HepG2 (cell line): ENCODE results near the gene VDR. TPM values are rescaled to one million over a fixed set of nuclear protein-coding genes. Genes with fewer than 3 reads are reported as not detected.

Experiments used
- ATAC-seq: fragments of 200-7000 bp; cut with Tn5 transposase; 3 replicates; pipeline ENCODE4 v1.9.1; 2020; ENCODE audit warnings: mild to moderate bottlenecking, moderate library complexity
- BruUV-seq: library from RNA; stranded (reverse); fragments of 400-500 nt; replicated peaks from 2 replicates; lab custom pipeline; 2021; lab: Mats Ljungman, UMichigan
- CTCF ChIA-PET: fragments of 300-600 bp; formaldehyde crosslinking; extraction: SDS; loops from one replicate; lab custom pipeline; 2021; ENCODE audit warnings: low total read pairs, inconsistent platforms, low intra/inter-chr PET ratio; lab: Yijun Ruan, JAX
- POLR2A ChIA-PET: fragments of 350-600 bp; sonication (Branson Sonifier 250); formaldehyde crosslinking; loops from one replicate; lab custom pipeline; 2020; ENCODE audit warnings: antibody characterized with exemption, inconsistent platforms; lab: Yijun Ruan, JAX
- DNase-seq: peaks from one replicate; pipeline ENCODE4 v3.0.0-alpha.2; 2015; ENCODE audit warnings: low spot score
- FAIRE-seq: peaks from 3 replicates; lab custom pipeline; 2011; peaks lifted over from hg19 to GRCh38; lab: Jason Lieb, UNC
- H2AFZ ChIP-seq: one replicate; pipeline ENCODE4 v1.6.1; 2011; ENCODE audit warnings: low read length, inconsistent platforms
- H3K27ac ChIP-seq: fragments of 300-600 bp; 3 replicates; pipeline ENCODE4 v1.8.0; 2011; ENCODE audit warnings: mixed run types, mild to moderate bottlenecking, mixed read lengths, low read length, inconsistent platforms; ENCODE audit not compliant: insufficient read depth; ENCODE audit errors: extremely low read length
- H3K27me3 ChIP-seq, 2 experiments: fragments of 200-600 bp in 1 of 2; 2 replicates in 1 of 2; 3 replicates in 1 of 2; pipeline versions ENCODE4 v1.6.0 to v1.8.0; 2011; ENCODE audit warnings: low read length in 2 of 2, mild to moderate bottlenecking in 2 of 2, moderate library complexity in 2 of 2, inconsistent platforms in 1 of 2; ENCODE audit not compliant: insufficient read depth in 2 of 2, control insufficient read depth in 1 of 2
- H3K36me3 ChIP-seq, 2 experiments: fragments of 200-600 bp in 1 of 2; replicated peaks in 1 of 2; 2 replicates in 1 of 2; 3 replicates in 1 of 2; pipeline versions ENCODE4 v1.5.1 to v1.8.0; 2011; ENCODE audit warnings: low read length in 2 of 2, inconsistent platforms in 1 of 2; ENCODE audit not compliant: insufficient read depth in 2 of 2, control insufficient read depth in 1 of 2
- H3K4me1 ChIP-seq: 2 replicates; pipeline ENCODE4 v1.5.1; 2012; ENCODE audit warnings: low read length, inconsistent platforms; ENCODE audit not compliant: insufficient read depth
- H3K4me2 ChIP-seq: 2 replicates; pipeline ENCODE4 v1.6.0; 2011; ENCODE audit warnings: low read depth, low read length, inconsistent platforms
- H3K4me3 ChIP-seq, 3 experiments: fragments of 200-600 bp in 1 of 3; sonication (generic), shearing (Covaris generic) in 1 of 3; replicated peaks in 1 of 3; 2 replicates each; pipeline ENCODE4 v1.5.1; 2011 to 2016; ENCODE audit warnings: low read length in 3 of 3, inconsistent platforms in 2 of 3, low read depth in 2 of 3, mild to moderate bottlenecking in 2 of 3, control low read depth in 1 of 3, mixed read lengths in 1 of 3; ENCODE audit not compliant: insufficient read depth in 1 of 3
- H3K79me2 ChIP-seq: one replicate; pipeline ENCODE4 v1.6.1; 2011; ENCODE audit warnings: low read length, inconsistent platforms; ENCODE audit not compliant: insufficient read depth
- H3K9ac ChIP-seq: 2 replicates; pipeline ENCODE4 v1.6.0; 2011; ENCODE audit warnings: mild to moderate bottlenecking, low read depth, low read length, inconsistent platforms; ENCODE audit not compliant: insufficient read depth
- H3K9me3 ChIP-seq: 2 replicates; pipeline ENCODE4 v1.5.1; 2012; ENCODE audit warnings: mild to moderate bottlenecking, low read length
- H4K20me1 ChIP-seq: 2 replicates; pipeline ENCODE4 v1.6.0; 2011; ENCODE audit warnings: inconsistent platforms, mild to moderate bottlenecking, low read length, moderate library complexity; ENCODE audit not compliant: insufficient read depth
- ARID2 ChIP-seq: sonication (generic); formaldehyde crosslinking; IDR thresholded peaks from 2 replicates; pipeline ENCODE4 v1.8.1; 2022; ENCODE audit warnings: mild to moderate bottlenecking, missing genetic modification reagents, borderline replicate concordance
- CBFB ChIP-seq: sonication (generic); formaldehyde crosslinking; IDR thresholded peaks from 2 replicates; pipeline ENCODE4 v1.4.0; 2020; ENCODE audit warnings: missing genetic modification reagents
- GTF2F1 ChIP-seq: fragments of 150-350 bp; IDR thresholded peaks from 2 replicates; pipeline ENCODE4 v1.6.1; 2014; ENCODE audit warnings: low read length
- GTF3A ChIP-seq: sonication (generic); formaldehyde crosslinking; conservative IDR thresholded peaks from 2 replicates; pipeline ENCODE4 v1.4.0; 2020; ENCODE audit warnings: mild to moderate bottlenecking, missing genetic modification reagents
- HIC2 ChIP-seq: sonication (generic); formaldehyde crosslinking; IDR thresholded peaks from 2 replicates; pipeline ENCODE4 v1.9.0; 2022; ENCODE audit warnings: low read depth, missing genetic modification reagents
- HOXA9 ChIP-seq: sonication (generic); formaldehyde crosslinking; IDR thresholded peaks from 2 replicates; pipeline ENCODE4 v1.8.1; 2022; ENCODE audit warnings: missing genetic modification reagents, mild to moderate bottlenecking, moderate library complexity, borderline replicate concordance
- HOXD1 ChIP-seq: sonication (generic); formaldehyde crosslinking; IDR thresholded peaks from 2 replicates; pipeline ENCODE4 v1.5.0; 2020; ENCODE audit warnings: missing genetic modification reagents
- NCOA5 ChIP-seq: sonication (generic); formaldehyde crosslinking; IDR thresholded peaks from 2 replicates; pipeline ENCODE4 v1.4.0; 2020; ENCODE audit warnings: missing genetic modification reagents
- PRDM4 ChIP-seq: sonication (generic); formaldehyde crosslinking; IDR thresholded peaks from 2 replicates; pipeline ENCODE4 v1.9.0; 2021; ENCODE audit warnings: missing genetic modification reagents, borderline replicate concordance
- REXO4 ChIP-seq: sonication (generic); formaldehyde crosslinking; IDR thresholded peaks from 2 replicates; pipeline ENCODE4 v1.8.0; 2022; ENCODE audit warnings: missing genetic modification reagents, mild to moderate bottlenecking, borderline replicate concordance
- RXRA ChIP-seq: sonication (generic); formaldehyde crosslinking; IDR thresholded peaks from 2 replicates; pipeline ENCODE4 v1.5.1; 2020; ENCODE audit warnings: missing genetic modification reagents
- SATB2 ChIP-seq: sonication (generic); formaldehyde crosslinking; IDR thresholded peaks from 2 replicates; pipeline ENCODE4 v1.5.0; 2020; ENCODE audit warnings: missing genetic modification reagents
- SKI ChIP-seq: fragments of 450-650 bp; IDR thresholded peaks from one replicate; pipeline ENCODE4 v1.6.1; 2018; ENCODE audit warnings: mild to moderate bottlenecking; ENCODE audit not compliant: partially characterized antibody
- SMARCC2 ChIP-seq: fragments of 450-650 bp; IDR thresholded peaks from 2 replicates; pipeline ENCODE4 v1.6.1; 2017; ENCODE audit warnings: antibody characterized with exemption, mild to moderate bottlenecking
- SP2 ChIP-seq: sonication (generic); formaldehyde crosslinking; IDR thresholded peaks from 2 replicates; pipeline ENCODE4 v1.5.1; 2020; ENCODE audit warnings: mild to moderate bottlenecking, missing genetic modification reagents
- ZNF225 ChIP-seq: sonication (generic); formaldehyde crosslinking; IDR thresholded peaks from 2 replicates; pipeline ENCODE4 v1.4.0; 2020; ENCODE audit warnings: mild to moderate bottlenecking, missing genetic modification reagents
- ZNF33A ChIP-seq: sonication (generic); formaldehyde crosslinking; IDR thresholded peaks from 2 replicates; pipeline ENCODE4 v1.5.1; 2020; ENCODE audit warnings: missing genetic modification reagents, mild to moderate bottlenecking, moderate library complexity, borderline replicate concordance
- ZNF788 ChIP-seq: sonication (generic); formaldehyde crosslinking; IDR thresholded peaks from 2 replicates; pipeline ENCODE4 v1.5.0; 2020; ENCODE audit warnings: mild to moderate bottlenecking, missing genetic modification reagents, borderline replicate concordance
- WGBS: methylation state at CpG from one replicate; pipeline ENCODE4 v1.1.6; 2017; ENCODE audit warnings: low lambda C conversion rate; 5-methylcytosine and 5-hydroxymethylcytosine counted together
- in situ Hi-C: cut with HindIII; loops from 2 replicates; pipeline ENCODE4 v1.10.0; 2017; ENCODE audit warnings: low pct_unique_long_range_greater_than_20kb; ENCODE audit not compliant: extremely low pct_ligation_motif_present
- intact Hi-C: fragments of 100-400 bp; cut with micrococcal nuclease; formaldehyde crosslinking; loops from one replicate; pipeline ENCODE4 v1.10.0; 2022; ENCODE audit not compliant: unreplicated experiment
- polyA plus RNA-seq, 8 experiments: library from polyadenylated mRNA; depleted of rRNA in 3 of 8; stranded (reverse) in 7 of 8; unstranded in 1 of 8; fragments of >200 nt; fragmentation: Illumina TruSeq in 4 of 8; extraction: Trizol in 4 of 8; gene quantifications; 2 replicates each; pipeline versions ENCODE4 v1.2.1 to v1.2.3, GENCODE V29; 2011 to 2016; ENCODE audit warnings: low read depth in 4 of 8, missing spikeins in 1 of 8, mixed read lengths in 1 of 8; ENCODE audit not compliant: insufficient read depth in 1 of 8
- total RNA-seq, 5 experiments: library from RNA; depleted of rRNA; stranded (reverse); fragments of >200 nt; fragmentation: Illumina TruSeq; extraction: Trizol; gene quantifications; 2 replicates each; pipeline ENCODE4 v1.2.3, GENCODE V29; 2016; ENCODE audit warnings: low read depth in 1 of 5

VDR gene
- total and polyA plus RNA-seq, 2 of the 13 experiments (the other 11 are each of a cell fraction or from before 2014, with no cell fraction given): 0.08 to 0.33 TPM

GRCh38 chr12:47845081-47845480, 59.7 kb downstream of the VDR start:
- no TSS peak for BruUV-seq
- in situ Hi-C loops: no loop called here
- TF ChIP-seq ARID2 (CRISPR knock-in tag): no peak
- no peak for TF ChIP-seq ZNF33A (CRISPR knock-in tag)
- no peak for TF ChIP-seq SATB2 (CRISPR knock-in tag)
- TF ChIP-seq ZNF788 (CRISPR knock-in tag): no peak
- no peak for TF ChIP-seq GTF3A (CRISPR knock-in tag)
- TF ChIP-seq SMARCC2: no peak
- no peak for TF ChIP-seq HOXA9 (CRISPR knock-in tag)
- TF ChIP-seq HOXD1 (CRISPR knock-in tag): no peak
- TF ChIP-seq HIC2 (CRISPR knock-in tag): no peak
- no peak for TF ChIP-seq ZNF225
- TF ChIP-seq PRDM4: no peak
- TF ChIP-seq RXRA (CRISPR knock-in tag): no peak
- no peak for TF ChIP-seq CBFB (CRISPR knock-in tag)
- no peak for TF ChIP-seq SP2 (CRISPR knock-in tag)
- no peak for TF ChIP-seq SKI
- TF ChIP-seq NCOA5 (CRISPR knock-in tag): no peak
- TF ChIP-seq REXO4: no peak
- TF ChIP-seq GTF2F1: no peak
- Histone ChIP-seq H3K4me1 (peaks cover under 1% of the 10 kb centered on the region), H3K9ac (no peak overlapping the region), H4K20me1 (no peaks in the 10 kb centered on the region), H3K27me3 (no peaks in the 10 kb centered on the region), H2AFZ (no peak overlapping the region), H3K4me2 (no peak overlapping the region), H3K27ac (no peak overlapping the region), H3K4me3 (no peak overlapping the region), H3K9me3 (no peaks in the 10 kb centered on the region), H3K79me2 (no peaks in the 10 kb centered on the region), H3K36me3 (no peaks in the 10 kb centered on the region)
- FAIRE-seq: no peak
- no peak for DNase-seq
- CTCF ChIA-PET: no interaction called here
- WGBS: 93% methylated on average over 8 of the region's 8 CpGs
- POLR2A ChIA-PET: no interaction called here
- no peak for ATAC-seq
- intact Hi-C loops: no loop called here
